H54 (cell line): ENCODE measurements around the gene ERC2.

Experiments used
- DNase-seq: peaks from one replicate; pipeline ENCODE4 v3.0.0; 2011; ENCODE audit warnings: low spot score, mixed read lengths; ENCODE audit not compliant: insufficient read length
- FAIRE-seq: peaks from 3 replicates; lab custom pipeline; 2011; peaks lifted over from hg19 to GRCh38; lab: Jason Lieb, UNC
- POLR2A ChIP-seq: IDR thresholded peaks from 2 replicates; pipeline ENCODE4 v1.6.1; 2011; ENCODE audit warnings: low read depth, mild to moderate bottlenecking, low read length

ERC2 gene

DNA sequence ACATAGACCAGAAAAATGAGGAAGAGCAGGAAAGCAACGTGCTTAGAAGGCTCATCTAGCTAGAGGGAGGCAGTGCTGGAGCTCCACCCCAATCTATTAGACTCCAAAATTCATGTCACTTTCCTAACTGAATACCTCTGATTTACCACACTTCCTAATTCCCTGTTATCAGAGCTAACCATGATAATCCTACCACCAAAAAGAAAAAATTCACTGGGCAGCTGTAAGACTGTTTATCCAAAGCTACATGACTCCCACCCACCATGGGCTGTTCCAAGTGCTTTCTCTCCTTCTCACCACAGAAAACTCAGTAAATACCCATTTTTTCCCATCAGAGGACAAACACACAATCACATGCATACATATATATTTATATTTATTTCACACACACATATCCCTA, 501.7 kb downstream of the ERC2 start:
- FAIRE-seq (no peak), DNase-seq (no peak)
- no peak for TF ChIP-seq POLR2A

- FAIRE-seq = no peak
Observed at GRCh38 chr3:55965776-55966175, 502.5 kb downstream of the ERC2 start.

DNA sequence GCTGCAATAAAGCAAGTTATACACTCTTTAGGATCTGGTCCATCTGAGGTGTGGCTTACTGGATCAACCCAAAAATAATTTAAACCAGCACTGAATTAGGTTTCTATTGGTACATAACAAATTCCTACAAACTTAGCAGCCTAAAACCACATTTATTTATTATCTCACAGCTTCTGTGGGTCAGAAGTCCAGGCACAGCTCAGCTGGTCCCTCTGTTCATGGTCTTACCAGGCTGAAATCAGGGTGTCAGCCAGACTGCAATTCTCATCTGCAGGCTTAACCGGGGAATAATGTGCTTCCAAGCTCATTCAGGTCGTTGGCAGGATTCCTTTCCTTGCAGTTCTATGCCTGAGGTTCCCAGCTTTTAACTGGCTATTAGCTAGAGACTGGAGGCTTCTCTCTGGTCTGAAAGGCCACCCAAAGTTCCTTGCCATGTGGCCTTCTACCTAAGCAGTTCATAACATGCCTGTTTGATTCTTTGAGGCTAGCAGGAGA, 503.7 kb downstream of the ERC2 start:
- no peak for DNase-seq
- FAIRE-seq = no peak
- TF ChIP-seq POLR2A = no peak

More at GRCh38 chr3:55965776-55966175, 502.5 kb downstream of the ERC2 start:
- no peak for TF ChIP-seq POLR2A
- no peak for DNase-seq

DNA sequence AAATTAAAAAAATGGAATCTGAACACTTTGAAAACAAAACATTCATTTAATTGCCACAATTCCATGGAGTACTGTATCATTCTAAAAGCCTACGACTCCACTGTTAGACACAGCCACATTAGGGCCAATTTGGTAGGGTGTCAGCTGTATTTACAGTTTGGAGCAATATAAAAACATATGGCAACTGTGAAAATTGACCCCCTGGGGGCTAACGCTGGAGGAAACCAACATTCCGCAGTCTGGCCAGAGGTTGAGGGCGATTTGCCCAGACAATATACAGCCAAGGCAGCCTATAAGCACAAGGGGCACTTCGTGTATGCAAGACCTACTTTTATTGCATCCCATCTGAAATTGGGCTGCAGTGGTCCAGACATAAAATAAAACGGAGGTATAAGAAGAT, 504.7 kb downstream of the ERC2 start:
- DNase-seq (no peak), FAIRE-seq (no peak)
- no peak for TF ChIP-seq POLR2A

- no peak for DNase-seq
- FAIRE-seq = no peak
- no peak for TF ChIP-seq POLR2A
Observed at GRCh38 chr3:55959471-55960080, 508.7 kb downstream of the ERC2 start.

GRCh38 chr3:55958605-55959004, 509.7 kb downstream of the ERC2 start:
- TF ChIP-seq POLR2A = no peak
- DNase-seq (no peak), FAIRE-seq (no peak)

GRCh38 chr3:55955891-55956477, 512.3 kb downstream of the ERC2 start:
- DNase-seq (no peak), FAIRE-seq (no peak)
- TF ChIP-seq POLR2A = no peak

DNA sequence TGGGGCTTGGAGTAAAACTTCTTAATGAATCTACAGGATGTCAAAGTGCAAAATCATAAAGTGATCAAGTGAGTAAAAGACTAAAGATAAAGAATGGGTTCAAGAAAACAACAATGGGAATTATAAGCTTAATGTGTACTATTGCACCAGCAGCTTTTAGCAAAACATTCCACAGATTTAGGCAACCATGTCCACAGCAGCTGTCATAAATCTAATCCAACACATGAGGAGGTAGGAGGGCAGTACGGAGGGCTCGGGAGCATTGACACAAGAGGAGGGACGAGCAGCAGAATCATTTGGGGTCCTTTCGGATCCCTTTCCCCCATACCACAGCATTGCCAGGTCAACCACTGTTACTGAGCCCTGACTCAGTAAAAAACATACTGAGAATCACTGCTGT, 516.9 kb downstream of the ERC2 start:
- DNase-seq (no peak), FAIRE-seq (no peak)
- TF ChIP-seq POLR2A = no peak

GRCh38 chr3:55947406-55947805, 520.9 kb downstream of the ERC2 start:
- TF ChIP-seq POLR2A = no peak
- FAIRE-seq = no peak

DNA sequence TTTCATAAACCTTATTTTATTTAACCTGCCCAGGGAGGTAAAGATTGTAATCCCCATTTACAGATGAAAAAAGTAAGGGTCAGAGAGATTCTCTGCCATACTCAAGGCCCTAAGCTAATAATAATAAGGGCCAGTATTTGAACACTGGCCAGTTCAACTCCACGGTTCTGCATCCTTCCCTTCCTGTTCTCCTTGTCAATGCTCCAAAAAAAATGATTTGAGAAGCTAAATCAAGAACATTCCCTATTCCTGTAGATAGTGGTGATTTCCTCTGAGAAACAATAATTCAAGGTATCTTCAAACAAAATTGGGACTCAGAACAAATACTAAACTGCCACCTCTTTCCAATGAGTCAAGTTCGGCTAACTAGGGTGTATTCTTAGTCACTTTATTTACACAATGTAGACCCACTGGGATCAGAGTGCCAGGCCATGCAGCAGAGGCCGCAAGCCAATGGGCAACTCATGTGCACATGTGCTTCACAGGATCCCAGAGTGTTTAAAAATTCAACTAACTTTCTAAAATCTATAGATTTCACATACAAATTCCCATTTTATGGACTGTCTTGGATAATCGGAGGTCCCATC, 521.6 kb downstream of the ERC2 start:
- no peak for TF ChIP-seq POLR2A
- DNase-seq (no peak), FAIRE-seq (no peak)

More at GRCh38 chr3:55947406-55947805, 520.9 kb downstream of the ERC2 start:
- no peak for DNase-seq

GRCh38 chr3:55942868-55943267, 525.4 kb downstream of the ERC2 start:
- TF ChIP-seq POLR2A = no peak
- DNase-seq (no peak), FAIRE-seq (no peak)

DNA sequence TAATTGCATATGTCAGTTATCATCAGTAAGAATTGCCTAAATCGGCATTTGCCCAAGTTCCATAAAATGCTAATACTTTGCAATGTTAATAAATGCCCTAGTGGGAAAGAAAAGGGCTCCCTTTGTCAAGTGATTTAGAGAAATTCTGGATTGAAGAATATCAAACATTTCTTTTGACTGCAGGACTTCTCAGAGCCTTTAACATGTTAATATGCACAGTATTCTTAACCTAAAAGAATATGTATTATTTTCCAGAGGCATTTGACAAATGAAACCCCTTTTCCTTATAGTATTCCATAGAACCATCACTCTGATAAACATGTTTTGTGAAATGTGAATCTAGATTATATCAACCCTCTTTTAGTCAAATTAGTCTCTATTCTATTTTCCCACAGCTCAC, 529.0 kb downstream of the ERC2 start:
- TF ChIP-seq POLR2A = no peak
- DNase-seq = no peak
- FAIRE-seq = no peak

GRCh38 chr3:55937301-55937700, 531.0 kb downstream of the ERC2 start:
- FAIRE-seq (no peak), DNase-seq (no peak)

DNA sequence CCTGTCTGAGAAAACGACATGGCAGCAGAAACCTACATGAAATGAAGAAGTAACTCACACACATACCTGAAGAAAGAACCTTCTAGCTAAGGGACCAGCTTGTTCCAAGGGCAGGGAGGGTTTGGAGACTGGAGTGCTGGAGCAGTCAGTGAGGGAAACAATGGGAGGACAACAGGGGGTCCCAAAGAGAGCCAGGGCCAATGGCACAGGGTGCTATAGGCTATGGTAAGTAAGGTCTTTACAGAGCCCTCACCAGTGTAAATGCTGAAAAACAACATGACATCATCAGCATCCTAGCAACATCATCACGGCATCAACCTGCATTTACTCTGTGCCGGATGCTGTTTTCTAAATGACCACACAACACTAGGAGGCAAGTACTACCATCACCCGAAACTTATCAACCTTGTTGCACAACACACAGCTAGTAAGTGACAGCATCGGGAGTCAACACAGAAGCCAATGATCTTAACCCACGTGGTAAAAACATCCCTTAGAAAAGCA, 531.7 kb downstream of the ERC2 start:
- FAIRE-seq (no peak), DNase-seq (no peak)
- TF ChIP-seq POLR2A = no peak

More at GRCh38 chr3:55937301-55937700, 531.0 kb downstream of the ERC2 start:
- no peak for TF ChIP-seq POLR2A

DNA sequence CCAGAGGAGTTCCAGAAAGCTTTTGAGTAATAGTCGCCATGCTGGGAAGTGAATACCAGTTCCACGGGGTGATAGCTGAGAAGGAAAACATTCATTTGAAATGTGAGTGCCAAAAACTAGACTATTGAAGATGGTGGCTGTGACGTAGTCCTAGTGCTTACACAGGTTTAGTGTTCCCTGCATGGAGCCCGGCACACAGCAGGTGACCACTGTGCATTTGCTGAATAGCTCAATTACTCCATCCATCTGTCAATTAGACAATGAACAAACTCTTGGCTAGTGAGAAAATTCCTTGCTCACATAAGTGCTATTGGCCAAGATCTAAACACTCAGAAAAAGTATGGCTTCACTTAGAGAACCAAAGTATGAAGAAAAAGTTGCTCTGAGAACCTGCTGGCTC, 533.0 kb downstream of the ERC2 start:
- no peak for FAIRE-seq
- TF ChIP-seq POLR2A = no peak

More for the DNA sequence above, 533.0 kb downstream of the ERC2 start:
- no peak for DNase-seq
